GM12872 (cell line): ENCODE data around the gene WBP2.
A peak's percentile ranks its signal among the peaks of the same experiment; 100 is the strongest.

Experiments
- TF ChIP-seq, protein P1 (sequence below): IDR thresholded peaks from 3 replicates; pipeline ENCODE4 v1.5.1; 2011; ENCODE audit warnings: low read depth, mild to moderate bottlenecking, low read length, moderate library complexity; ENCODE audit not compliant: insufficient read depth

Gene WBP2

DNA sequence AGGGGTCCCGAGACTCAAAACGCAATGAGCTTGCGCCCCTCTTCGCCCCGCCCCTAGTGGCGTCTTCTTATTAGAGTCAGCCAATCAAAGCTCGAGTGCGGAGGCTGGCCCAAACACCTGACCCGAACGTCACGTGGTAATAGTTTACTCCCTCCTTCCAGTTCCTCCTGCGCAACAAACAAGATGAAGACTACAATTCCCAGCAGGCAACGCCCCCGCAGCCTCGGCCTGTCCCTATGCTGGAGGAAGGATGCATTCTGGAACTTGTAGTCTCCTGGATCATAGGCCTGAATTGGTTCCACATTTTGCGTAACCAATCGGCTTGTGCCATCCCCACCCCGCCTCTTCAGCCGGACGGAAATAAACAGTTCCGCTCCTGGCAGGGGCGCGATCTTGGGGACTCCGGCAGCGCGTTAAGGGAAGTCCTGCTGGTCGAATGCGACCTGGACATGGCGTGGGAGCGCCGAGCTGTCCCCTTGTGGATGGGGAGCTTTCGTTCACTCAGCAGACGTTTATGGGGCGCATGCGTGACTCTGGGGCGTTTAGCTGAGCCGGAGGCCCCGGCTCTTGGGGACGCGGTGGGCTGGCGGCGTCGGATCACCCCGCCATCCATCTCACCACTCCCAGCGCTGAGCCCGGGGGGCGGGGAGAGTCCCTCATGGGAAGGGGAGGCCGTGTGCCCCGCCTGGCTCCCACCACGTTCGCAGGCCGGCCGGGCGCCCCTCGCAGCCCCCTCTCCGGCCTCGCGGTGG is at the start of gene WBP2:
WBP2 (minus strand) TSS at position 26 of the 752 bp plus-strand sequence. CDS start 38 bp downstream, outside the sequence.
- TF ChIP-seq, protein P1, sequence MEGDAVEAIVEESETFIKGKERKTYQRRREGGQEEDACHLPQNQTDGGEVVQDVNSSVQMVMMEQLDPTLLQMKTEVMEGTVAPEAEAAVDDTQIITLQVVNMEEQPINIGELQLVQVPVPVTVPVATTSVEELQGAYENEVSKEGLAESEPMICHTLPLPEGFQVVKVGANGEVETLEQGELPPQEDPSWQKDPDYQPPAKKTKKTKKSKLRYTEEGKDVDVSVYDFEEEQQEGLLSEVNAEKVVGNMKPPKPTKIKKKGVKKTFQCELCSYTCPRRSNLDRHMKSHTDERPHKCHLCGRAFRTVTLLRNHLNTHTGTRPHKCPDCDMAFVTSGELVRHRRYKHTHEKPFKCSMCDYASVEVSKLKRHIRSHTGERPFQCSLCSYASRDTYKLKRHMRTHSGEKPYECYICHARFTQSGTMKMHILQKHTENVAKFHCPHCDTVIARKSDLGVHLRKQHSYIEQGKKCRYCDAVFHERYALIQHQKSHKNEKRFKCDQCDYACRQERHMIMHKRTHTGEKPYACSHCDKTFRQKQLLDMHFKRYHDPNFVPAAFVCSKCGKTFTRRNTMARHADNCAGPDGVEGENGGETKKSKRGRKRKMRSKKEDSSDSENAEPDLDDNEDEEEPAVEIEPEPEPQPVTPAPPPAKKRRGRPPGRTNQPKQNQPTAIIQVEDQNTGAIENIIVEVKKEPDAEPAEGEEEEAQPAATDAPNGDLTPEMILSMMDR = peak; percentile 45; the same call in 1 of the 3 replicates

DNA sequence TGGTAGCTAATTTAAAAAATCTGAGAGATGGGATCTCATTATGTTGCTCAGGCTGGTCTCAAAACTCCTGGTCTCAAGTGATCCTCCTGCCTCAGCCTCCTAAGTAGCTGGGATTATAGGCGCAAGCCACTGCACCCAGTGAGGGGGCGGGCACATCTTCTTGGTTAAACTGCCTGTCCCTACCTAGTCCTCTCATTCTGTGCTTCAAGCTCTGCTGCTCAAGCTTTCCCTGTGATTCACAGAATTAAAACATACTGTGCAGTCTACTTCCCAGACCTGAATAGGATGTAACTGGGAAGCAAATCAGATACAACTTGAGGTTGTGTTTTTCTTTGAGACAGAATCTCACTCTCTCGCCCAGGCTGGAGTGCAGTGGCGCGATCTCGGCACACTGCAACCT is 47.3 kb upstream of the WBP2 start:
- TF ChIP-seq, protein P1 = no peak

DNA sequence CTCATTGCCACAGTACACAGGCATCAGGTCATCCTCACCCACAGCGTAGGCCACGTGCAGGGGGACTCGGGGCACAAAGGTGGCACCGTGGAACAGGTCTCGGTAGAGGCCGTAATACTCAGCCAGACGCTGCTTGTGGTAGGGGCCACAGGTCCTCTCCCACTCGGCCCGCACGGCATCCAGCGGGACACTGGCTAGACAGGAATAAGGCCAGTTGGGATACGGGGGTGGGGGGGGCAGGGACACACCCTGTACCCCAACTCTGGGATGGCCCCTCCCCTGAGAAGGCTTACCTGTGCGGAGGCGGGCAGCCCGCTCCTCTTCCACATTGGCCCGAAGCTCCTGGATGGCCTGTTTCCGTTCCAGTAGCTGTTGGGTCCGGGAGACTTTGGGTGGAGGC is 46.6 kb upstream of the WBP2 start:
- TF ChIP-seq, protein P1 = no peak

DNA sequence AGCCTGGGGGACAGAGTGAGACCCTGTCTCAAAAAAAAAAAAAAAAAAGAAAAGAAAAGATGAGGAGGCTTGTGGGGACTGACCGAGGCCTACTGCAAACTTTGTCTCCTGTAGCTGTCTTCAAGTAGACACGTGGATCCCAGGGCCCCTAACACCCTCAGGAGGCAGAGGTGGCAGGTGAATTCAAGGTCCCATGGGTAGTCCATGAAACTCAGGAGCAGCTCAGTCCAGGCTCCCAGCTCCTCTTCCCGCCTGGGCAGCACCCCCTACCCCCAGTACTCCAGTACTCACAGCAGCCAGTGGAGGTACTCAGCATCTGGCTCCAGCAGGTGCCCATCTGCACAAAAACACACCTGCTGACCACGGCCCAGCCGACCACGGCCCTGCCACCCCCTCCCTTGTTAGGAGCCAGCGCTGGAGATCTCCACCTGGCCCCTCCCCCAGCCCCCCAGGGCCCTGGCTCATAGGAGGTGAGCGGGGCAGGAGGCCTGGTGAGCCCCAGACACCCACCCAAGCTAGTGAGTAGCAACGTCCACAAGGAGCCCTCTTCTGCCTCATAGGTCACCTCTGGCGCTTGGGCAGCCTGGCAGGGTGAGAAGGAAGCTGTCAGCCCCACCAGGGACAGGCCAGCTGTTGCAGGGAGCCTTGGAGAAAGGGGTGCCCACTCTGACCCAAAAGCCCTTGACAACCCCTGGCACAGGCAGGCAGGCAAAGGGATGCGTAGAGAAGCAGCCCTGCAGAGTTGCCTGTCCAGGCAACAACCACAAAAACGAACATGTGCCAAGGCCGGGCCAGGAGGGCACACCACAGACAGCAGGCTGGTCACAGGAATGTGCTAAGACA is 45.8 kb upstream of the WBP2 start:
- TF ChIP-seq, protein P1 = no peak

DNA sequence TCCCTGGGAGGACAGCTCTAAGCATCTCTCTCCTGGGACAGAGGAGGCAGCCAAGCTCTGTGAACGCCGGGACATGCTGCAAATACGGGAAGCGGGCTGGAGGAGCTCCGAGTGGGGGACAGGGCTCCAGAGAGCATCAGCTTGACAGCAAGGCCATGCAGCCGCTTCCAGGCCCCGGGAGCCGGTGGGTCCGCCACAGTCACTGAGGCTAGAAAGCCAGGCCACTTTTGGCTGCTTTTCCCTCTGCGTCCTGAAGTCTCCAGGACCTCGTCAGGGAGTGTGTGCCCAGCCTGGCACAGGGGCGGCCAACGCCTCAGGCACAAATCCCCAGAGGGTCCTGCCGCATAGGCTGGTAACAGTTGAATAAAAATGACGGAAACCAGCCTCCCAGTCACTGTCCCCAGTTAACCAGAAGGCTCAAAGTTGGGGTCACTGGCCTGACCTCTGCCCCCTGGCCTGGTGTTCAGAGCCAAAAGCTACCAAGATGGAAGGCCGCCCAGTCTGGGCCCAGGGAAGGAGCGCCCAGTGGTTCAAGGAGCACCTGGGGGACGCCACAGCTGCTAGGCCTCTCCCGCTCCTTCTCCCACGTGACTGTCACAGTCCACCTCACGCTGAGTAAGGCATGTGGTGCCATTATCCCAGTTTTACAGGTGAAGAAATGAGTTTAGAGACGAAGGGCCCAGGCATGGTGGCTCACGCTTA is 44.8 kb upstream of the WBP2 start:
- TF ChIP-seq, protein P1 = no peak

DNA sequence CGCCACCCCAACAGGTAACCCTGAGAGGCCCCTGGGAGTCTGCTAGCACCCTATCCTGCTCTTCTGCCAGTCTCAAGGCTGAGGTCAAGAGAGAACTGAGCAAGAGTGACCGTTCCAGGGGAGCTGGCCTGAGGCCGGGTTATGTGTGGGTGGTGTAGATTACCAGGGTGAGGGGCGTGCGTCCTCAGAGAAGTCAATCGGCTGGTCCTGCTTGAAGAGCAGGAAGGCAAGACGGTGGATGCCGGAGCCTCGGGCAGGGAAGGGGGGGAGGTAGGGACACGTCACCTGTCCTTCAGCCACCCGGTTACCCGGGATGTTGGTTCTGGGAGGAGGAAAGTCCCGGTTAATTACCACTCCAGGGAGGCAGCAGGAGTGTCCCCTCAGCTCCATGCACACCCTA is 44.2 kb upstream of the WBP2 start:
- TF ChIP-seq, protein P1 = no peak

DNA sequence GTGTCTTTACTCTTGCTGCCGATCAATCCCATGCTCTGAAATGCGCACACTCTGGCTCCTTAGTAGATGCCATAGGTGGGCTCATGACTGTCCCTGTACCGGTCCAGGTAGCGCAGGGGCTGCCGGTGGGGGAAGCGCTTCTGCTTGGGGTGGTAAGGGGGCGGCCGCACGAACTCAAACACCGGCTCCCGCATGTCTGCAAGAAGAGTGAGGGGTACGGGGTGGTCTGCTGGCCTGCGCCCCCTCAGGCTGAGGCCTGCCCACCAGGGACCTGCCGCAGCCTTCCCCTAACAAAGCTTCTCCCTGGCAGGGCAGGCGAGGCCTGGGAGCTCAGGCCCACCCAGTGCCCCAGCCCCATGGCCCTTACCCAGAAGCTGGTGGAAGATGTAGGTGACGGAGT is 43.7 kb upstream of the WBP2 start:
- TF ChIP-seq, protein P1 = no peak
